Thyroid gland (tissue), 4 donors: Measurements from ENCODE around the gene NDUFS6. TPM values are rescaled to one million over a fixed set of nuclear protein-coding genes. Genes with fewer than 3 reads are reported as not detected.

Experiments
- DNase-seq, 2 donors: peaks; one replicate each; pipeline ENCODE4 v3.0.0-alpha.2; 2019
- H3K27ac ChIP-seq, 3 donors: fragments of 200-600 bp; sonication (generic); 1 replicate in 2 of 3; 2 replicates in 1 of 3; pipeline ENCODE4 v1.5.1; 2016 to 2019; ENCODE audit warnings: mild to moderate bottlenecking in 1 of 3, moderate library complexity in 1 of 3
- H3K27me3 ChIP-seq: fragments of 200-600 bp; sonication (generic); one replicate; pipeline ENCODE4 v1.5.1; 2019
- H3K36me3 ChIP-seq, 2 donors: fragments of 200-600 bp; sonication (generic); one replicate each; pipeline ENCODE4 v1.5.1; 2016 to 2019
- H3K4me1 ChIP-seq, 2 donors: fragments of 200-600 bp; sonication (generic); one replicate each; pipeline ENCODE4 v1.5.1; 2017 to 2019
- H3K4me3 ChIP-seq, 3 donors: fragments of 200-600 bp; sonication (generic); replicated peaks in 1 of 3; 1 replicate in 2 of 3; 2 replicates in 1 of 3; pipeline ENCODE4 v1.5.1; 2016; ENCODE audit warnings: mild to moderate bottlenecking in 1 of 3
- H3K9me3 ChIP-seq: fragments of 200-600 bp; sonication (generic); one replicate; pipeline ENCODE4 v1.5.1; 2017
- CTCF ChIP-seq, 6 experiments: fragments of 200-600 bp in 3 of 6; fragments of 450-650 bp in 3 of 6; sonication (generic) in 3 of 6; IDR thresholded peaks; one replicate each; pipeline ENCODE4 v1.5.1; 2016 to 2019; ENCODE audit warnings: antibody characterized with exemption in 6 of 6, mild to moderate bottlenecking in 2 of 6, inconsistent platforms in 1 of 6, moderate library complexity in 1 of 6
- POLR2A ChIP-seq, 2 donors: fragments of 450-650 bp; IDR thresholded peaks; one replicate each; pipeline ENCODE4 v1.6.1; 2017; ENCODE audit warnings: antibody characterized with exemption in 2 of 2, mild to moderate bottlenecking in 2 of 2, moderate library complexity in 1 of 2
- WGBS, 2 donors: methylation state at CpG; one replicate each; pipeline ENCODE4 v1.1.5; 2017; 5-methylcytosine and 5-hydroxymethylcytosine counted together
- intact Hi-C: fragments of 100-400 bp; cut with DNase I; formaldehyde crosslinking; loops from one replicate; pipeline ENCODE4 v1.15.1; 2023
- total RNA-seq, 4 donors: library from RNA; depleted of rRNA; stranded (reverse); fragments of >200 nt; gene quantifications; one replicate each; pipeline ENCODE4 v1.2.3, GENCODE V29; 2016

Gene NDUFS6
- total RNA-seq, 4 donors from 2014 or later, result 35.8 to 127 (median 54.4) TPM

DNA sequence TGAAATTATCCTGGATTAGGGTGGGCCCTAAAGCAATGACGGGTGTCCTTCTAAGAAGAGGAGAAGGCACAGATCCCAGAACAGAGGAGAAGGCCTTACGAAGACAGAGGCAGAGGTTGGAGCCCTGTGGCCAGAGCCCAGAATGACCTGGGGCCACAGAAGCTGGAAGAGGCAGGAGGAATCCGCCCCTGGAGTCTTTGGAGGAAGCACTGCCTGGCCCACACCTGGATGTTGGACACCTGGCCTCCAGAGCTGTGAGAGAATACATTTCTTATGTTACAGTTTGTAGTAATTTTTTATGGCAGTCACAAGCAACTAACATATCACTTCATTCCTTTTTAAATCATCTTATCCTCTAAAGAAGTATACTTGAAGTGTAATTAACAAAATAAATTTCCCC is 10.0 kb upstream of the NDUFS6 start:
- intact Hi-C loops, result loop anchor here (10.0 kb wide), 1 partner anchor 446 kb away; the partner anchor contains the start of gene CLPTM1L
- Histone ChIP-seq H3K4me3 (no peak overlapping the region), H3K4me1 (no peaks in the 10 kb centered on the region), H3K36me3 (no peaks in the 10 kb centered on the region), H3K27ac (no peak overlapping the region), H3K27me3 (no peaks in the 10 kb centered on the region), H3K9me3 (no peaks in the 10 kb centered on the region)
- TF ChIP-seq CTCF (IDR thresholded peaks at IDR 0.05) (no peak), POLR2A (IDR thresholded peaks at IDR 0.05) (no peak)
- DNase-seq, result no peak
- WGBS, 2 donors, result 73 to 79% methylated on average over 3 of the region's 3 CpGs

GRCh38 chr5:1792842-1793266 is 8.4 kb upstream of the NDUFS6 start:
- Histone ChIP-seq H3K4me3 (no peak overlapping the region), H3K36me3 (peaks cover 4 to 11% of the 10 kb centered on the region in 2 donors), H3K27me3 (no peaks in the 10 kb centered on the region), H3K27ac (no peak overlapping the region), H3K9me3 (no peaks in the 10 kb centered on the region), H3K4me1 (no peaks in the 10 kb centered on the region)
- intact Hi-C loops, result loop anchor here (10.0 kb wide), 1 partner anchor 448 kb away; the partner anchor contains the start of gene CLPTM1L
- WGBS, 2 donors, result 73 to 86% methylated on average over 8 of the region's 8 CpGs
- DNase-seq, result peak in 1 of 2 donors; percentile 12
- TF ChIP-seq POLR2A (IDR thresholded peaks at IDR 0.05) (no peak), CTCF (IDR thresholded peaks at IDR 0.05) (no peak)

GRCh38 chr5:1793301-1793740 is 7.9 kb upstream of the NDUFS6 start:
- H3K27me3 ChIP-seq, result no peaks in the 10 kb centered on the region

DNA sequence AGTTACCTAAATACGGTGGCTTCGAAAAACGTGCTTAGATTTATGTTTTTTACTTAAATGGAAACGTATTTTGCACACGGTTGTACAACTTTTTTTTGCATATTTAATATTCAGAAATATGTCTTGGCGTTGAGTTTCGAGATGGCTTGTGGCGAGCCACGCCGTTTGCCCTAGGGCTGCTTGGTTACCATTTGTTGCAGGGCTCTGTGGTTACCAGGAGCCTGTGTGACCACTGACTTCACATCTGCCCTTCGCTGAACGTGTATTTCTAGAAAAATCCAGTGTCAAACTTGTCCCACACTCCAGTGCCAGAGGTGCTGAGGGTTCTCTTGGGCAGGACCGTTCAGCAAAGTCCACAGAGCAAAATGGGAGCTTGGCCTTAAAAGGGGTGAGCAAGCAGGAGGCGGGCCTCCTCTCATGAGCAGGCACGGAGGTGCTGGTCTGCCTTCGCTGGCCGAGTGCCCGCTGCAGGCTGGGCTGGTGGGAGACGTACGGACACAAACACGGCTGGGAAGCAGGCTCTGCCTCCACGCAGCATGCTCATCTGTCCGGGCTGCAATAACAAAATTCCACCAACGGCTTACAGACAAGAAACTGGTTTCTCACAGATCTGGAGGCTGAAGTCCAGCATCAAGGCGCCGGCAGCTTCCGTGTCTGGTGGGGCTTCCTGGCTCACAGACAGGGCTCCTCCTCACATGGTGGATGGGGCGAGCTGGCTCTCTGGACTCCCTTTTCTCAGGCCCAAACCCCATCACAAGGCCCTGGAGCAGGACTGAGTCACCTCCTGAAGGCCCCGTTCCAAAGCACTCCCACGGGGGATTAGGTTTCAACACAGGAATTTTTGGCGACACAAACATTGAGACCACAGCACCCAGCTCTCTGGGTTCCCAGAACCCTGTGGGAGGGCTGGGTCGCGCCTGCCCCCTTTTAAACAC is 7.0 kb upstream of the NDUFS6 start:
- no peak for DNase-seq
- H3K27me3 ChIP-seq, result no peaks in the 10 kb centered on the region
- TF ChIP-seq CTCF (IDR thresholded peaks at IDR 0.05) (no peak), POLR2A (IDR thresholded peaks at IDR 0.05) (no peak)
- H3K27ac ChIP-seq, result no peak overlapping the region
- H3K36me3 ChIP-seq, result peaks cover 9 to 16% of the 10 kb centered on the region in 2 donors
- 87 to 88% methylated on average over 20 to 33 of the region's 33 CpGs for WGBS, 2 donors
- peaks cover 4 to 6% of the 10 kb centered on the region in 2 donors for H3K4me1 ChIP-seq
- intact Hi-C loops, result loop anchor here (10.0 kb wide), 1 partner anchor 449 kb away; the partner anchor contains the start of gene CLPTM1L
- H3K9me3 ChIP-seq, result no peaks in the 10 kb centered on the region
- no peak overlapping the region for H3K4me3 ChIP-seq

More at GRCh38 chr5:1793301-1793740, 7.9 kb upstream of the NDUFS6 start:
- Histone ChIP-seq H3K27ac (no peak overlapping the region), H3K9me3 (no peaks in the 10 kb centered on the region), H3K36me3 (peaks cover 8 to 16% of the 10 kb centered on the region in 2 donors), H3K4me1 (no peaks in the 10 kb centered on the region), H3K4me3 (no peak overlapping the region)
- 69 to 79% methylated on average over 10 of the region's 10 CpGs for WGBS, 2 donors
- intact Hi-C loops, result loop anchor here (10.0 kb wide), 1 partner anchor 449 kb away; the partner anchor contains the start of gene CLPTM1L
- TF ChIP-seq POLR2A (IDR thresholded peaks at IDR 0.05) (no peak), CTCF (IDR thresholded peaks at IDR 0.05) (no peak)
- no peak for DNase-seq
